Loucy (cell line): ENCODE measurements around the gene KCNK3.

Experiments used
- H2AFZ ChIP-seq: fragments of 200-600 bp; sonication (generic); 2 replicates; pipeline ENCODE4 v1.6.0; 2016; ENCODE audit warnings: antibody characterized with exemption, mild to moderate bottlenecking, low read length, moderate library complexity
- H3F3A ChIP-seq: fragments of 200-600 bp; 2 replicates; pipeline ENCODE4 v1.6.0; 2016; ENCODE audit warnings: antibody characterized with exemption, low read depth, mild to moderate bottlenecking
- H3K27me3 ChIP-seq: fragments of 200-600 bp; sonication (generic); 2 replicates; pipeline ENCODE4 v1.6.1; 2014; ENCODE audit warnings: low read length, mild to moderate bottlenecking; ENCODE audit not compliant: insufficient read depth, poor library complexity, severe bottlenecking
- H3K36me3 ChIP-seq: fragments of 200-600 bp; sonication (generic); 2 replicates; pipeline ENCODE4 v1.6.1; 2016; ENCODE audit warnings: low read length; ENCODE audit not compliant: insufficient read depth
- H3K4me1 ChIP-seq: fragments of 200-600 bp; sonication (generic); 2 replicates; pipeline ENCODE4 v1.5.1; 2014; ENCODE audit warnings: low read length, mild to moderate bottlenecking; ENCODE audit not compliant: insufficient read depth, poor library complexity, severe bottlenecking
- H3K4me2 ChIP-seq: fragments of 200-600 bp; sonication (generic); 2 replicates; pipeline ENCODE4 v1.6.0; 2014; ENCODE audit warnings: antibody characterized with exemption, low read length, low read depth, mild to moderate bottlenecking; ENCODE audit not compliant: poor library complexity, severe bottlenecking
- H3K4me3 ChIP-seq: fragments of 200-600 bp; sonication (generic); 2 replicates; pipeline ENCODE4 v1.5.1; 2014; ENCODE audit warnings: low read length, mild to moderate bottlenecking, mixed read lengths; ENCODE audit not compliant: poor library complexity, severe bottlenecking
- H3K79me2 ChIP-seq: fragments of 200-600 bp; sonication (generic); 2 replicates; pipeline ENCODE4 v1.6.1; 2014; ENCODE audit warnings: low read length; ENCODE audit not compliant: insufficient read depth
- H3K9ac ChIP-seq: fragments of 200-600 bp; sonication (generic); 2 replicates; pipeline ENCODE4 v1.6.0; 2014; ENCODE audit warnings: mild to moderate bottlenecking, low read depth, low read length, moderate library complexity; ENCODE audit not compliant: poor library complexity, severe bottlenecking
- H3K9me2 ChIP-seq: fragments of 200-600 bp; sonication (generic); replicated peaks from 2 replicates; pipeline ENCODE4 v1.6.1; 2016; ENCODE audit warnings: low read depth, low read length, mixed read lengths
- H3K9me3 ChIP-seq: fragments of 200-600 bp; sonication (generic); 2 replicates; pipeline ENCODE4 v1.6.1; 2014; ENCODE audit warnings: mild to moderate bottlenecking, antibody characterized with exemption, low read length, low read depth; ENCODE audit not compliant: insufficient read depth
- H4K20me1 ChIP-seq: fragments of 200-600 bp; sonication (generic); 2 replicates; pipeline ENCODE4 v1.6.0; 2014; ENCODE audit warnings: antibody characterized with exemption, low read length, mild to moderate bottlenecking; ENCODE audit not compliant: insufficient read depth, poor library complexity, severe bottlenecking
- EZH2phosphoT487 ChIP-seq: fragments of 200-600 bp; IDR thresholded peaks from 2 replicates; pipeline ENCODE4 v1.6.1; 2018; ENCODE audit warnings: antibody characterized with exemption, mild to moderate bottlenecking, moderate library complexity, borderline replicate concordance
- TF ChIP-seq, protein P1 (sequence below): fragments of 200-600 bp; sonication (generic); conservative IDR thresholded peaks from 2 replicates; pipeline ENCODE4 v1.5.1; 2014; ENCODE audit warnings: mild to moderate bottlenecking, antibody characterized with exemption, low read length

KCNK3 gene

DNA sequence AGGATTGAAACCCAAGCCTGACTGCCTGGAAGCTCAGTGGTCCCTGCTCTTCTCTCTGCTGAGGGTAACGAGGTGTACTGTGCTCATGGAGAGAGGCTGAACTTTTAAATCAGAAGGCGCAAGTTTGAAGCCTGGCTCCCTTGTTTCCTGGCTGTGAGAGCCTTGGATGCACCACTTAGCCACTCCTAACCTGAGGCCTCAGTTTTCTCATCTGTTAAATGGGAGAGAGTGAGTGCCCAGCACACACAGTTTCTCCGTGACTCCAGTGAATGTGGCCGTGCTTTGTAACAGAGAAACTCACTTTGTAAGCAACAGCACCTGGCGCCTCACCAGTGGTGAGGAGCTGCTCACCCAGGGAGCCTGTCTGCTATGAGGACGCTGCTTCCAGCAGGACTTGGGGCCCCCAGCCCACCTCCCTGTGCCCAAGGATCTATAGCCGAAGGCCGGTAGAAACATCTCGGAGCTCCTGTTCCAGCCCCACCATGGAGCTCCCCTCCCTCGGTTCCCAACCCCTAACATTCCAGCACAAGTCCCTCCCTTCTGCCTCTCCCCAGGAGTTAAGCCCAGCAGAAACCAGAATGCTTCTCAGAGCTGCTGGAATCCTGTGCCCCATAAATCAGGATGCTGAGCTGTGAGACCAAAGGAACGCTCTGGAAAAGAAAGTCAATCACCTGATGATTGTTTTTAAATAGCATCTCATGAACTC, 20.3 kb upstream of the KCNK3 start:
- no peak overlapping the region for H3K9ac ChIP-seq
- H3K36me3 ChIP-seq: no peaks in the 10 kb centered on the region
- TF ChIP-seq, protein P1, sequence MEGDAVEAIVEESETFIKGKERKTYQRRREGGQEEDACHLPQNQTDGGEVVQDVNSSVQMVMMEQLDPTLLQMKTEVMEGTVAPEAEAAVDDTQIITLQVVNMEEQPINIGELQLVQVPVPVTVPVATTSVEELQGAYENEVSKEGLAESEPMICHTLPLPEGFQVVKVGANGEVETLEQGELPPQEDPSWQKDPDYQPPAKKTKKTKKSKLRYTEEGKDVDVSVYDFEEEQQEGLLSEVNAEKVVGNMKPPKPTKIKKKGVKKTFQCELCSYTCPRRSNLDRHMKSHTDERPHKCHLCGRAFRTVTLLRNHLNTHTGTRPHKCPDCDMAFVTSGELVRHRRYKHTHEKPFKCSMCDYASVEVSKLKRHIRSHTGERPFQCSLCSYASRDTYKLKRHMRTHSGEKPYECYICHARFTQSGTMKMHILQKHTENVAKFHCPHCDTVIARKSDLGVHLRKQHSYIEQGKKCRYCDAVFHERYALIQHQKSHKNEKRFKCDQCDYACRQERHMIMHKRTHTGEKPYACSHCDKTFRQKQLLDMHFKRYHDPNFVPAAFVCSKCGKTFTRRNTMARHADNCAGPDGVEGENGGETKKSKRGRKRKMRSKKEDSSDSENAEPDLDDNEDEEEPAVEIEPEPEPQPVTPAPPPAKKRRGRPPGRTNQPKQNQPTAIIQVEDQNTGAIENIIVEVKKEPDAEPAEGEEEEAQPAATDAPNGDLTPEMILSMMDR: no peak
- TF ChIP-seq EZH2phosphoT487: no peak
- no peaks in the 10 kb centered on the region for H3K9me3 ChIP-seq
- no peaks in the 10 kb centered on the region for H3K4me1 ChIP-seq
- no peaks in the 10 kb centered on the region for H4K20me1 ChIP-seq
- H3K79me2 ChIP-seq: no peaks in the 10 kb centered on the region
- H3K9me2 ChIP-seq: no peaks in the 10 kb centered on the region
- no peak overlapping the region for H3K4me2 ChIP-seq
- no peak overlapping the region for H3K4me3 ChIP-seq
- no peaks in the 10 kb centered on the region for H3K27me3 ChIP-seq
- no peaks in the 10 kb centered on the region for H3F3A ChIP-seq
- no peak overlapping the region for H2AFZ ChIP-seq

DNA sequence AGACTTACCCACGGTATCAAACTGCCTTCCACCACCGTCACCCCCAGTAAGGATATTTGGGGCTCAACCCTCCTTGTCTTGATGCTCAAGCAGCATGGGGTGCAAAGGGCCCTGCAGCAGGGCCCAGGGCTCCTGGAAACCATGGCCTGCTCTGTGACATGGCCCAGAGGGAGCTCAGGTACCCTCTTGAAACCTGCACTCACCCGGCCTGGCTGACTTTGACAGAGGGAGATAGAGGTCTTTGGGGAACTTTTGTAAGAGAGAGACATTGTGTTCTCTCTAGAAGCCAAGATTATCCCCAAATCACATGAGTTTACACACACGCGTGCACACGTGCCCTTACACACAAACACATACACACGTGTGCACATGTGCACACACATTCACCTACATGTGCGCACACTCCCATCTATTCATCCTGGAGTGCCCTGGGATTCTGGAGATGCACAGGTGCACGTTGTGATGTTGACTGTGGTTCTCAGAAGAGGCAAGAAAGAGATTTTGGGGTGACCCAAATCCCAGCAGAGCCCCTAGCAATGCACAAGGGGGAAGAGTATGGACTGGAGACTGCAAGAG, 19.6 kb upstream of the KCNK3 start:
- Histone ChIP-seq H3K36me3 (no peaks in the 10 kb centered on the region), H4K20me1 (no peaks in the 10 kb centered on the region), H3K27me3 (no peaks in the 10 kb centered on the region), H3K4me2 (no peak overlapping the region), H3K9me3 (no peaks in the 10 kb centered on the region), H3F3A (no peaks in the 10 kb centered on the region), H3K4me1 (no peaks in the 10 kb centered on the region), H3K9me2 (no peaks in the 10 kb centered on the region), H3K9ac (no peak overlapping the region), H3K79me2 (no peaks in the 10 kb centered on the region), H2AFZ (no peak overlapping the region), H3K4me3 (no peak overlapping the region)
- TF ChIP-seq EZH2phosphoT487: no peak
- TF ChIP-seq, protein P1: no peak

DNA sequence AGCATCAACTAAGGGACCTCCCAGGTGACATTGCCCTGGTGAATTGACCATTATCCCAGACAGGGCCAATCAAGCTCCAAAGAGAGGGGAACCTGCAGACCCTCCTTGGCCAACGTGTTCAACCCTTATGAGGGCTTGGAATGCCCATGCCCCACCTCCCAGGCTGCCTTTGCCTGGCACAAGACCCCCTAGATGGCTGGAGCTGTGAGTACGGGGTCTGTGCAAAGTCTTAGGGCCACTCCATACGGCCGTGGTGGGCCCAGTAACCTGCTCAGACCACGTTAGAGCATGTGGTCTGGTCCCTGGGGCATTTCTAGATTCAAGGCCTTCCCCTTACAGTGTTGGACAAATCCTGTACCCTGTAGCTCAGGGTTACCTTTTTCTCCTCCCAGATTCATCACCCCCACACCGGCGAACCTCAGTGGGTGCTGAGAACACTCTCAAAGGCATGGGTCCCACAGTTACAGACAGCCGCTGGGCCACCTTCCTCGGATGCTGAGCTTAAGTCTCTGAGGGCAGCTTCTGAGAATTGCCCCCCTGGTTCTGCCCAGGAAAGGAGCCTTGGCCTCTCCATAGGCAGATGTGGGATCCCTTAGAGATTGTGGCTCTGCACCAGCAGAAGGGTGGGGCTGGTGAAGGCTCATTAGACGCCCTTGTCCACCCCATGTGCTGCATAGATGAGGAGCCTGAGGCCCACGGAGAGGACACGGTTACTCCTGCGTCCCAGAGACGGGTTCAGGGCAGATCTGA, 18.3 kb upstream of the KCNK3 start:
- TF ChIP-seq, protein P1: no peak
- no peak for TF ChIP-seq EZH2phosphoT487
- Histone ChIP-seq H3K9me3 (no peaks in the 10 kb centered on the region), H3K9me2 (no peaks in the 10 kb centered on the region), H3K27me3 (no peaks in the 10 kb centered on the region), H2AFZ (no peak overlapping the region), H3K4me2 (no peak overlapping the region), H3K79me2 (no peaks in the 10 kb centered on the region), H3K4me3 (no peak overlapping the region), H3K4me1 (no peaks in the 10 kb centered on the region), H4K20me1 (no peaks in the 10 kb centered on the region), H3F3A (no peaks in the 10 kb centered on the region), H3K36me3 (no peaks in the 10 kb centered on the region), H3K9ac (no peak overlapping the region)
